K562 (cell line): ENCODE measurements around the gene KIF5C. TPM values are rescaled to one million over a fixed set of nuclear protein-coding genes. Genes with fewer than 3 reads are reported as not detected.

Experiments
- ATAC-seq: fragments of 200-7000 bp; cut with Tn5 transposase; 3 replicates; pipeline ENCODE4 v1.9.1; 2020; ENCODE audit warnings: moderate library complexity
- BruUV-seq: library from RNA; stranded (reverse); fragments of 400-500 nt; replicated peaks from 2 replicates; lab custom pipeline; 2021; lab: Mats Ljungman, UMichigan
- CTCF ChIA-PET: fragments of 300-600 bp; formaldehyde crosslinking; extraction: SDS; loops from one replicate; lab custom pipeline; 2021; ENCODE audit warnings: low intra/inter-chr PET ratio; lab: Yijun Ruan, JAX
- POLR2A ChIA-PET: fragments of 300-600, 350-650 bp; sonication (Branson Sonifier 250); formaldehyde crosslinking; extraction: SDS; loops from one replicate; lab custom pipeline; 2021; ENCODE audit warnings: antibody characterized with exemption, inconsistent platforms; lab: Yijun Ruan, JAX
- DNase-seq, 4 experiments: peaks; one replicate each; pipeline versions ENCODE4 v3.0.0 to v3.0.0-alpha.2; 2011 to 2018; ENCODE audit warnings: low spot score in 3 of 4, mixed read lengths in 3 of 4; ENCODE audit errors: extremely low read depth in 1 of 4
- FAIRE-seq: peaks from 2 replicates; lab custom pipeline; 2011; peaks lifted over from hg19 to GRCh38; lab: Jason Lieb, UNC
- H2AFZ ChIP-seq: 2 replicates; pipeline ENCODE4 v1.6.0; 2011; ENCODE audit warnings: low read depth, low read length, control low read depth, inconsistent platforms
- H3K27ac ChIP-seq: fragments of 200-600 bp; 3 replicates; pipeline ENCODE4 v1.8.0; 2011; ENCODE audit warnings: low read depth, mild to moderate bottlenecking, control low read depth, inconsistent platforms, low read length, moderate library complexity, mixed read lengths; ENCODE audit errors: extremely low read depth
- H3K27me3 ChIP-seq, 2 experiments: fragments of 300-600 bp in 1 of 2; 2 replicates in 1 of 2; 3 replicates in 1 of 2; pipeline versions ENCODE4 v1.6.0 to v1.8.0; 2011; ENCODE audit warnings: inconsistent platforms in 2 of 2, low read length in 2 of 2, mild to moderate bottlenecking in 1 of 2, mixed read lengths in 1 of 2, moderate library complexity in 1 of 2; ENCODE audit not compliant: control insufficient read depth in 2 of 2, insufficient read depth in 2 of 2
- H3K36me3 ChIP-seq: fragments of 300-600 bp; 3 replicates; pipeline ENCODE4 v1.8.0; 2011; ENCODE audit warnings: mild to moderate bottlenecking, low read length, inconsistent platforms; ENCODE audit not compliant: control insufficient read depth, insufficient read depth
- H3K4me1 ChIP-seq, 2 experiments: fragments of 200-600 bp in 1 of 2; replicated peaks in 1 of 2; 2 replicates in 1 of 2; 3 replicates in 1 of 2; pipeline versions ENCODE4 v1.5.1 to v1.8.0; 2011; ENCODE audit warnings: inconsistent platforms in 2 of 2, low read length in 2 of 2, mild to moderate bottlenecking in 1 of 2, mixed read lengths in 1 of 2, moderate library complexity in 1 of 2; ENCODE audit not compliant: control insufficient read depth in 2 of 2, insufficient read depth in 2 of 2
- H3K4me2 ChIP-seq: 2 replicates; pipeline ENCODE4 v1.6.1; 2011; ENCODE audit warnings: low read length, control low read depth, inconsistent platforms, mixed read lengths; ENCODE audit not compliant: insufficient read depth
- H3K4me3 ChIP-seq: fragments of 200-600 bp; sonication (generic), shearing (Covaris generic); 2 replicates; pipeline ENCODE4 v1.5.1; 2016; ENCODE audit warnings: control low read depth, inconsistent platforms
- H3K79me2 ChIP-seq: fragments of 200-600 bp; 3 replicates; pipeline ENCODE4 v1.8.0; 2011; ENCODE audit warnings: low read length, inconsistent platforms; ENCODE audit not compliant: control insufficient read depth, insufficient read depth
- H3K9ac ChIP-seq, 2 experiments: 2 replicates each; pipeline versions ENCODE4 v1.6.0 to v1.6.1; 2011; ENCODE audit warnings: low read depth in 2 of 2, low read length in 2 of 2, control low read depth in 1 of 2, inconsistent platforms in 1 of 2, mild to moderate bottlenecking in 1 of 2, mixed read lengths in 1 of 2; ENCODE audit not compliant: insufficient read depth in 1 of 2
- H3K9me1 ChIP-seq: one replicate; pipeline ENCODE4 v1.6.0; 2011; ENCODE audit warnings: inconsistent platforms, mild to moderate bottlenecking, low read length, moderate library complexity; ENCODE audit not compliant: control insufficient read depth, insufficient read depth
- H3K9me3 ChIP-seq: replicated peaks from 2 replicates; pipeline ENCODE4 v1.5.1; 2011; ENCODE audit warnings: low read depth, low read length, inconsistent platforms; ENCODE audit not compliant: control insufficient read depth, insufficient read depth
- H4K20me1 ChIP-seq: replicated peaks from 2 replicates; pipeline ENCODE4 v1.6.1; 2011; ENCODE audit warnings: low read length, inconsistent platforms, mixed read lengths; ENCODE audit not compliant: control insufficient read depth, insufficient read depth
- CC2D1A ChIP-seq: fragments of 450-650 bp; IDR thresholded peaks from 2 replicates; pipeline ENCODE4 v1.6.1; 2017; ENCODE audit warnings: mild to moderate bottlenecking
- E2F1 ChIP-seq: sonication (generic); formaldehyde crosslinking; IDR thresholded peaks from 2 replicates; pipeline ENCODE4 v1.8.1; 2023; ENCODE audit warnings: mild to moderate bottlenecking, missing genetic modification reagents, moderate library complexity
- GATA2 ChIP-seq: sonication (generic); formaldehyde crosslinking; IDR thresholded peaks from 2 replicates; pipeline ENCODE4 v1.4.0; 2020; ENCODE audit warnings: mild to moderate bottlenecking, missing genetic modification reagents
- HNRNPH1 ChIP-seq: fragments of 200-400 bp; formaldehyde crosslinking; optimal IDR thresholded peaks from 2 replicates; pipeline ENCODE3; 2017; ENCODE audit warnings: low read depth, mild to moderate bottlenecking, low read length, moderate library complexity
- HNRNPK ChIP-seq: fragments of 200-400 bp; formaldehyde crosslinking; IDR thresholded peaks from one replicate; pipeline ENCODE4 v1.6.1; 2018; ENCODE audit warnings: mild to moderate bottlenecking, low read depth, low read length; ENCODE audit not compliant: poor library complexity, severe bottlenecking
- LARP7 ChIP-seq: fragments of 450-650 bp; IDR thresholded peaks from 2 replicates; pipeline ENCODE4 v1.6.1; 2016
- MYC ChIP-seq, 2 experiments: fragments of 250-450 bp in 1 of 2; sonication (Bioruptor Pico) in 1 of 2; IDR thresholded peaks; 2 replicates each; pipeline versions ENCODE4 v1.5.1 to v1.6.1; 2012 to 2021; ENCODE audit warnings: low read depth in 2 of 2, borderline replicate concordance in 1 of 2, improper control_type of control experiment in 1 of 2, low read length in 1 of 2, mild to moderate bottlenecking in 1 of 2, moderate library complexity in 1 of 2
- RBM22 ChIP-seq: fragments of 200-400 bp; formaldehyde crosslinking; IDR thresholded peaks from 2 replicates; pipeline ENCODE4 v1.6.1; 2018; ENCODE audit warnings: low read length, low read depth; ENCODE audit not compliant: poor library complexity, severe bottlenecking
- STAG1 ChIP-seq: sonication (generic); formaldehyde crosslinking; IDR thresholded peaks from 2 replicates; pipeline ENCODE4 v1.5.0; 2020; ENCODE audit warnings: missing genetic modification reagents, borderline replicate concordance
- TSC22D4 ChIP-seq: fragments of 450-650 bp; IDR thresholded peaks from 2 replicates; pipeline ENCODE4 v1.6.1; 2016; ENCODE audit warnings: missing genetic modification characterization, missing biosample characterization, control low read depth
- ZNF436 ChIP-seq: fragments of 250-450, 450-650 bp; sonication (Bioruptor Pico); formaldehyde crosslinking; IDR thresholded peaks from 2 replicates; pipeline ENCODE4 v1.7.0; 2020; ENCODE audit warnings: mild to moderate bottlenecking
- ZNF583 ChIP-seq: fragments of 250-450 bp; sonication (Bioruptor Pico); IDR thresholded peaks from 2 replicates; pipeline ENCODE4 v1.4.0; 2020
- WGBS: fragments of 100-300 bp; shearing (Covaris generic); methylation state at CpG from one replicate; pipeline ENCODE4 v1.1.6; 2016; ENCODE audit warnings: low coverage, mixed read lengths; ENCODE audit not compliant: insufficient coverage; ENCODE audit errors: missing lambda C conversion rate; 5-methylcytosine and 5-hydroxymethylcytosine counted together
- in situ Hi-C: fragments of 300-500 bp; cut with MboI; formaldehyde crosslinking; loops from 4 replicates; pipeline ENCODE4 v1.15.0; 2018; ENCODE audit warnings: inconsistent platforms, mixed read lengths
- intact Hi-C: fragments of 100-400 bp; cut with micrococcal nuclease; formaldehyde crosslinking; loops from 2 replicates; pipeline ENCODE4 v1.14.2; 2022
- polyA plus RNA-seq, 8 experiments: library from polyadenylated mRNA; depleted of rRNA in 4 of 8; stranded (reverse) in 5 of 8; unstranded in 3 of 8; fragments of >200 nt; fragmentation: Nextera tagmentation in 2 of 8; fragmentation: Illumina TruSeq in 1 of 8; extraction: Ambion mirVana in 2 of 8; extraction: Trizol in 1 of 8; gene quantifications; 2 replicates each; pipeline versions ENCODE4 v1.2.1 to v1.2.3, GENCODE V29; 2011 to 2014; ENCODE audit warnings: inconsistent platforms in 1 of 8, missing spikeins in 1 of 8
- total RNA-seq, 7 experiments: library from RNA; depleted of rRNA in 6 of 7; stranded (reverse); fragments of >200 nt in 6 of 7; fragmentation: Illumina TruSeq in 2 of 7; extraction: Trizol in 2 of 7; gene quantifications; 2 replicates each; pipeline versions ENCODE4 v1.2.1 to v1.2.3, GENCODE V29; 2011 to 2021; ENCODE audit warnings: low replicate concordance in 1 of 7
- TF ChIP-seq, protein P1 (sequence below): fragments of 450-650 bp; IDR thresholded peaks from 2 replicates; pipeline ENCODE4 v1.6.1; 2017; ENCODE audit warnings: antibody characterized with exemption

Gene KIF5C
- total and polyA plus RNA-seq, 9 of the 15 experiments (the other 6 are each of a cell fraction or from before 2014, with no cell fraction given): 0.01 to 0.09 (median 0.01) TPM; not detected in 6

- TF ChIP-seq, protein P1, sequence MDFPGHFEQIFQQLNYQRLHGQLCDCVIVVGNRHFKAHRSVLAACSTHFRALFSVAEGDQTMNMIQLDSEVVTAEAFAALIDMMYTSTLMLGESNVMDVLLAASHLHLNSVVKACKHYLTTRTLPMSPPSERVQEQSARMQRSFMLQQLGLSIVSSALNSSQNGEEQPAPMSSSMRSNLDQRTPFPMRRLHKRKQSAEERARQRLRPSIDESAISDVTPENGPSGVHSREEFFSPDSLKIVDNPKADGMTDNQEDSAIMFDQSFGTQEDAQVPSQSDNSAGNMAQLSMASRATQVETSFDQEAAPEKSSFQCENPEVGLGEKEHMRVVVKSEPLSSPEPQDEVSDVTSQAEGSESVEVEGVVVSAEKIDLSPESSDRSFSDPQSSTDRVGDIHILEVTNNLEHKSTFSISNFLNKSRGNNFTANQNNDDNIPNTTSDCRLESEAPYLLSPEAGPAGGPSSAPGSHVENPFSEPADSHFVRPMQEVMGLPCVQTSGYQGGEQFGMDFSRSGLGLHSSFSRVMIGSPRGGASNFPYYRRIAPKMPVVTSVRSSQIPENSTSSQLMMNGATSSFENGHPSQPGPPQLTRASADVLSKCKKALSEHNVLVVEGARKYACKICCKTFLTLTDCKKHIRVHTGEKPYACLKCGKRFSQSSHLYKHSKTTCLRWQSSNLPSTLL: no peak
- no peak for TF ChIP-seq ZNF583
Measured at GRCh38 chr2:148901142-148901541, 26.1 kb downstream of the KIF5C start (continued).

- Histone ChIP-seq H2AFZ (no peak overlapping the region), H3K9me3 (no peaks in the 10 kb centered on the region), H4K20me1 (no peaks in the 10 kb centered on the region), H3K4me2 (no peak overlapping the region), H3K36me3 (no peaks in the 10 kb centered on the region), H3K27me3 (peaks cover 6 to 14% of the 10 kb centered on the region in 2 experiments; a peak in 4 of 5 replicates), H3K79me2 (no peaks in the 10 kb centered on the region), H3K9ac (no peak overlapping the region), H3K4me3 (no peak overlapping the region), H3K9me1 (no peaks in the 10 kb centered on the region), H3K4me1 (no peaks in the 10 kb centered on the region), H3K27ac (no peak overlapping the region)
- TF ChIP-seq E2F1 (CRISPR knock-in tag): no peak
- TF ChIP-seq RBM22: no peak
- no peak for TF ChIP-seq TSC22D4
- no peak for TF ChIP-seq CC2D1A
- TF ChIP-seq STAG1 (CRISPR knock-in tag): no peak
- no peak for TF ChIP-seq LARP7
- TF ChIP-seq ZNF436 (CRISPR knock-in tag): no peak
- no peak for TF ChIP-seq HNRNPH1
- TF ChIP-seq HNRNPK: no peak
- TF ChIP-seq GATA2: no peak
- no peak for TF ChIP-seq MYC (IDR thresholded peaks at IDR 0.05; ENCODE audit: low read depth, low read length)
- no peak for TF ChIP-seq MYC (CRISPR knock-in tag; IDR thresholded peaks at IDR 0.05; ENCODE audit: borderline replicate concordance, low read depth)
- ChIA-PET CTCF (no interaction called here), POLR2A (interaction anchor here (1.2 kb wide), 1 partner anchor 20 kb away, joined by 3 read pairs; no protein-coding TSS in a partner anchor)
- ATAC-seq: no peak
- no peak for DNase-seq
- BruUV-seq: no TSS peak
- FAIRE-seq: no peak
- in situ Hi-C loops: no loop called here
- intact Hi-C loops: no loop called here
- WGBS: 0% methylated on average over 1 of the region's 1 CpG
Measured at GRCh38 chr2:148902798-148903197, 27.8 kb downstream of the KIF5C start.
